ENCODE results near the gene FAM32A.

DNA sequence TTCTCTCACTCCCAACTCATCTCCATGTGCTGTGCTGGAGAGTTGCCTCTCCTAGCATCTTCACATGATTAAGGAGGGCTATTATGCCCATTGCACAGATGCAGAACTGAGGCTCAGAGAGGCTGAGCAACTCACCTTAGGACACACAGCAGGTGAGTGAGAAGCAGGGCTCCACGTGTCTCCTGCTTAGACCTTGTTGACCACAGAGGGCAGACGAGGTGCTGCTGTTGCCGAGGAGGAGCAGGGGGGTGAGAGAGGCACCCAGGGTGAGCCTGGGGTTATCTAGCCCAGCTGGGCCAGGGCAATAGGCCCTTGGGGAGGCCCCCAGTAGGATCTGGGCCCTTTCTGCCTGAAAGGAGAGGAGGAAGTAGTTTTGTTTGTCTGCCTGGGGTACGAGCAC, 44.2 kb upstream of the FAM32A start:
- TF ChIP-seq CTCF (conservative IDR thresholded peaks at IDR 0.05; ENCODE audit: low read length), result 0 out of 2 replicates have a peak, but pooled peaks have one; percentile 18
- no peak for TF ChIP-seq EZH2phosphoT487 (IDR thresholded peaks at IDR 0.05; ENCODE audit: borderline replicate concordance)
